PC-9 (cell line): ENCODE results near the gene INAFM2. TPM values are rescaled to one million over a fixed set of nuclear protein-coding genes. Genes with fewer than 3 reads are reported as not detected.

ENCODE experiments used
- BruUV-seq: library from RNA; stranded (reverse); fragments of 400-500 nt; replicated peaks from 2 replicates; lab custom pipeline; 2021; lab: Mats Ljungman, UMichigan
- CTCF ChIA-PET: fragments of 300-600 bp; sonication (Branson Sonifier 250); formaldehyde crosslinking; loops from one replicate; lab custom pipeline; 2022; ENCODE audit warnings: antibody characterized with exemption; lab: Charles Lee
- POLR2A ChIA-PET: fragments of 300-600 bp; sonication (Branson Sonifier 250); formaldehyde crosslinking; loops from one replicate; lab custom pipeline; 2022; ENCODE audit warnings: antibody characterized with exemption; ENCODE audit not compliant: unreplicated experiment; lab: Charles Lee
- DNase-seq, 2 experiments: peaks; one replicate each; pipeline versions ENCODE4 v3.0.0 to v3.0.0-alpha.2; 2015 to 2022; ENCODE audit warnings: mixed read lengths in 1 of 2
- H2AFZ ChIP-seq: fragments of 200-600 bp; sonication (generic); 2 replicates; pipeline ENCODE4 v1.8.1; 2017; ENCODE audit warnings: antibody characterized with exemption
- H3F3A ChIP-seq: fragments of 200-600 bp; sonication (generic); 2 replicates; pipeline ENCODE4 v1.8.1; 2017; ENCODE audit warnings: antibody characterized with exemption, mild to moderate bottlenecking, low read depth; ENCODE audit not compliant: insufficient read depth
- H3K27ac ChIP-seq: fragments of 200-600 bp; sonication (generic); 2 replicates; pipeline ENCODE4 v1.6.1; 2016; ENCODE audit warnings: mixed run types
- H3K27me3 ChIP-seq: fragments of 200-600 bp; sonication (generic); 2 replicates; pipeline ENCODE4 v1.6.1; 2016; ENCODE audit warnings: low read depth, mixed run types; ENCODE audit not compliant: insufficient read depth
- H3K36me3 ChIP-seq: fragments of 200-600 bp; sonication (generic); 2 replicates; pipeline ENCODE4 v1.6.1; 2016; ENCODE audit warnings: low read depth, mixed run types
- H3K4me1 ChIP-seq: fragments of 200-600 bp; sonication (generic); replicated peaks from 2 replicates; pipeline ENCODE4 v1.6.1; 2016; ENCODE audit warnings: mixed run types; ENCODE audit not compliant: insufficient read depth
- H3K4me2 ChIP-seq: fragments of 200-600 bp; sonication (generic); 2 replicates; pipeline ENCODE4 v1.6.1; 2017; ENCODE audit warnings: mixed run types
- H3K4me3 ChIP-seq: fragments of 200-600 bp; sonication (generic); 2 replicates; pipeline ENCODE4 v1.6.1; 2016; ENCODE audit warnings: mixed run types
- H3K79me2 ChIP-seq: fragments of 200-600 bp; sonication (generic); 2 replicates; pipeline ENCODE4 v1.6.1; 2017; ENCODE audit warnings: low read depth, mixed run types
- H3K9me2 ChIP-seq: fragments of 200-600 bp; sonication (generic); 2 replicates; pipeline ENCODE4 v1.8.1; 2017; ENCODE audit warnings: mild to moderate bottlenecking; ENCODE audit not compliant: insufficient read depth
- H3K9me3 ChIP-seq: fragments of 200-600 bp; sonication (generic); 2 replicates; pipeline ENCODE4 v1.8.1; 2016; ENCODE audit warnings: low read depth; ENCODE audit not compliant: insufficient read depth
- H4K20me1 ChIP-seq: fragments of 200-600 bp; sonication (generic); 2 replicates; pipeline ENCODE4 v1.8.1; 2017; ENCODE audit not compliant: insufficient read depth
- EZH2 ChIP-seq: fragments of 200-600 bp; sonication (generic); IDR thresholded peaks from 2 replicates; pipeline ENCODE4 v1.8.0; 2017; ENCODE audit warnings: antibody characterized with exemption, low read depth
- intact Hi-C: fragments of 100-400 bp; cut with micrococcal nuclease; formaldehyde crosslinking; loops from one replicate; pipeline ENCODE4 v1.10.0; 2022; ENCODE audit not compliant: unreplicated experiment
- total RNA-seq: library from RNA; stranded (reverse); gene quantifications from 2 replicates; pipeline ENCODE4 v1.2.3, GENCODE V29; 2021
- TF ChIP-seq, protein P1 (sequence below): fragments of 200-600 bp; sonication (generic); conservative IDR thresholded peaks from 2 replicates; pipeline ENCODE4 v1.6.1; 2017; ENCODE audit warnings: mixed run types, antibody characterized with exemption, mild to moderate bottlenecking, moderate library complexity

The INAFM2 gene
- total RNA-seq, 1 experiment from 2014 or later = 2.4 TPM

DNA sequence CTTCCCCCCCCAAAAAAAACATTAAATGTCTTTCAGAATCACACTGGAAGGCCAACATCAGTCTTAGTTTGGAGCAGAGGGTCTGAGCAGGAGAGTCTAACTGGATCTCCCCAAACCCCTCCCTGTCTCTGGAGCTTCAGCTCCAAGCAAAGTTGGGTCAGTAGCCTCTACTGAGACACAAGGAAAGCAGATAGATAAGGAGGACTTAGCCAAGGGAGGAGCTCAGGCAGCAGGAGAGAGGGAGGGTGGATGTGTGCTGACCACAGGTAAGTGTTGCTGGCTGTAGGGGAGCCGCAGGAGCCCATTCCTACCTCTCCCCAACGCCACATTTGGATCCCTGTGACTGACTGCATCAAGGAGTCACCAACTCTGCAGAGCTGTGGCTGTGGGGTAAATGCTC is 22.7 kb upstream of the INAFM2 start:
- Histone ChIP-seq H3K9me2 (no peaks in the 10 kb centered on the region), H2AFZ (no peak overlapping the region), H3K9me3 (no peaks in the 10 kb centered on the region), H3K27me3 (no peaks in the 10 kb centered on the region), H3K4me2 (no peak overlapping the region), H3K4me1 (no peaks in the 10 kb centered on the region), H4K20me1 (no peaks in the 10 kb centered on the region), H3K27ac (no peak overlapping the region), H3K36me3 (no peaks in the 10 kb centered on the region), H3K4me3 (no peak overlapping the region), H3K79me2 (no peaks in the 10 kb centered on the region), H3F3A (no peaks in the 10 kb centered on the region)
- intact Hi-C loops = no loop called here
- DNase-seq = no peak
- ChIA-PET POLR2A (no interaction called here), CTCF (no interaction called here)
- no TSS peak for BruUV-seq
- no peak for TF ChIP-seq EZH2
- TF ChIP-seq, protein P1, sequence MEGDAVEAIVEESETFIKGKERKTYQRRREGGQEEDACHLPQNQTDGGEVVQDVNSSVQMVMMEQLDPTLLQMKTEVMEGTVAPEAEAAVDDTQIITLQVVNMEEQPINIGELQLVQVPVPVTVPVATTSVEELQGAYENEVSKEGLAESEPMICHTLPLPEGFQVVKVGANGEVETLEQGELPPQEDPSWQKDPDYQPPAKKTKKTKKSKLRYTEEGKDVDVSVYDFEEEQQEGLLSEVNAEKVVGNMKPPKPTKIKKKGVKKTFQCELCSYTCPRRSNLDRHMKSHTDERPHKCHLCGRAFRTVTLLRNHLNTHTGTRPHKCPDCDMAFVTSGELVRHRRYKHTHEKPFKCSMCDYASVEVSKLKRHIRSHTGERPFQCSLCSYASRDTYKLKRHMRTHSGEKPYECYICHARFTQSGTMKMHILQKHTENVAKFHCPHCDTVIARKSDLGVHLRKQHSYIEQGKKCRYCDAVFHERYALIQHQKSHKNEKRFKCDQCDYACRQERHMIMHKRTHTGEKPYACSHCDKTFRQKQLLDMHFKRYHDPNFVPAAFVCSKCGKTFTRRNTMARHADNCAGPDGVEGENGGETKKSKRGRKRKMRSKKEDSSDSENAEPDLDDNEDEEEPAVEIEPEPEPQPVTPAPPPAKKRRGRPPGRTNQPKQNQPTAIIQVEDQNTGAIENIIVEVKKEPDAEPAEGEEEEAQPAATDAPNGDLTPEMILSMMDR = no peak

DNA sequence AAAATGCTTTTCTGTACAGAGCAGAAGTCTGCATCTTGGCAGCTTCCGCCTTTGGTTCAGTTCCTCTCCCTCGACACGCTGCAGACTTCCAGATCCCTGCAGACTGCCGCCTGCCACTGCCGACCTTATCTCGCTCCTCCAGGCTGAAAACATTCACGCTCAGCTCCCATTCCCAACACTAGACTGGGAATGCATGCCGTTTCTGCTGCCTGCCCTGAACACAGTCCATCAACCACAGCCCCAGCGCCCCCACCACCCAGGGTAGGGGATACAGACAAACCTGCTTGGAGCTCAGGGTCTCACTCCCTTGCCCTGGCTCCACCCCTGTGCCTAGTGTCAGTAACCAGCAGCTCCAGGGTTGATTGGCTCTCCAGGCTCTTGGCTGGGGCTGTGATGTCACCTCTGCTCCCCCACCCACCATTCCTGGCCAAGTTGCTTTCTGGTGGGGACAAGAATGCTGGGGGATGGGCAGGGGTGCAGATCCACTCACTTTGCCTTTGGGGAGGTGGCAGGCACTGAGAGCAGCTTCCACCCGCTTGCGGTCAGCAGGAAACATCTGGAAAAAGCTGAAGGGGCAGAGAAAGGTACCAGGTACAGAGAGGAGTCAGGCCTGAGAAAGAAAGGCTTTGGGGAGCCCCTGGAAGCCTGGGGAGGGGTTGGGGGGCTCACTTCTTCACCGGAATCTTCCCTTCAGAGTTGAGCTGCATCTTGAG is 21.9 kb upstream of the INAFM2 start:
- intact Hi-C loops = no loop called here
- no peaks in the 10 kb centered on the region for H3K4me1 ChIP-seq
- DNase-seq = no peak
- H3F3A ChIP-seq = no peaks in the 10 kb centered on the region
- POLR2A ChIA-PET = no interaction called here
- no peak overlapping the region for H3K4me3 ChIP-seq
- no peaks in the 10 kb centered on the region for H3K27me3 ChIP-seq
- no peaks in the 10 kb centered on the region for H4K20me1 ChIP-seq
- no peak overlapping the region for H2AFZ ChIP-seq
- H3K4me2 ChIP-seq = no peak overlapping the region
- BruUV-seq = no TSS peak
- no peak overlapping the region for H3K27ac ChIP-seq
- no peaks in the 10 kb centered on the region for H3K36me3 ChIP-seq
- no peaks in the 10 kb centered on the region for H3K9me2 ChIP-seq
- H3K9me3 ChIP-seq = no peaks in the 10 kb centered on the region
- H3K79me2 ChIP-seq = no peaks in the 10 kb centered on the region
- TF ChIP-seq, protein P1 = no peak
- no peak for TF ChIP-seq EZH2
- CTCF ChIA-PET = no interaction called here

DNA sequence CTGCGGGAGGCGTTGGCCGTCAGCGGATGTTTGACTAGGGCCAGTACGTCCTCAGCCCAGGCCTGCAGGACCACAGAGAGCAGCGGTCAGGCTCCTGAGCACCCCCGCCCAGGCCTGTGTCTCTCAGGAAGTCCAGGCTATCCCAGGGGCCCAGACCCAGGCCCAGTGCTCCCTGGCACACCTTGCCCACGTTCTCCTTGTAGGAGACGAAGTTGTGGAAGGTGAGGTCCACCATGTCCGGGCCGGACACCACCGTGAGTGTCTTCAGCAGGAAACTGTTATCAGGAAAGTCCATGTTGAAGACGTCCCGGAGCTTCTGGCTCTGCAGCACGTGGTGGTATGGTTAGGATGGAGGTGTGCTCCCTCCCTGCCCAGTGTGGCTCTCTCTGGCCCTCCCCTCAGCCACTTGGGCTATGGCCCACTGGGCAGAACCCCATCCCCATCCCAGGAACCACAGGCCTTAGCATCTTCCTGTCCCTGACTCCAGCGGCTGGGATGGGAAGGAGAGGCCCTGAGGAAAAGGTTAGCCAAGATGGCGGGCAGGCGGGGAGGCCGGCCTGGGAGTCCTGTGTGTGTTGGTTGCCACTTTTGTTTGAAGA is 21.1 kb upstream of the INAFM2 start:
- ChIA-PET CTCF (no interaction called here), POLR2A (no interaction called here)
- DNase-seq = no peak
- no peak overlapping the region for H3K4me3 ChIP-seq
- no peaks in the 10 kb centered on the region for H3K79me2 ChIP-seq
- no TSS peak for BruUV-seq
- H3K36me3 ChIP-seq = no peaks in the 10 kb centered on the region
- H3K4me2 ChIP-seq = no peak overlapping the region
- H3F3A ChIP-seq = no peaks in the 10 kb centered on the region
- H3K4me1 ChIP-seq = no peaks in the 10 kb centered on the region
- TF ChIP-seq, protein P1 = no peak
- no peak for TF ChIP-seq EZH2
- intact Hi-C loops = no loop called here
- no peak overlapping the region for H3K27ac ChIP-seq
- no peaks in the 10 kb centered on the region for H3K9me3 ChIP-seq
- H3K9me2 ChIP-seq = no peaks in the 10 kb centered on the region
- no peaks in the 10 kb centered on the region for H4K20me1 ChIP-seq
- H2AFZ ChIP-seq = no peak overlapping the region
- H3K27me3 ChIP-seq = no peaks in the 10 kb centered on the region
